Ovary (tissue), 3 donors: ENCODE measurements around the gene ADGRB2.

Experiments
- CTCF ChIP-seq, 3 donors: fragments of 450-650 bp in 2 of 3; fragments of 200-600 bp in 1 of 3; IDR thresholded peaks; one replicate each; pipeline versions ENCODE4 v1.5.1 to v1.8.0; 2016 to 2022; ENCODE audit warnings: antibody characterized with exemption in 3 of 3, mild to moderate bottlenecking in 1 of 3
- EP300 ChIP-seq: sonication (generic); formaldehyde crosslinking; IDR thresholded peaks from one replicate; pipeline ENCODE4 v1.6.1; 2017; ENCODE audit warnings: antibody characterized with exemption
- POLR2A ChIP-seq: fragments of 450-650 bp; IDR thresholded peaks from one replicate; pipeline ENCODE4 v1.6.1; 2017; ENCODE audit warnings: antibody characterized with exemption, mild to moderate bottlenecking, moderate library complexity
- donor health status: DM: no; HTN: no; CAD: no.

DNA sequence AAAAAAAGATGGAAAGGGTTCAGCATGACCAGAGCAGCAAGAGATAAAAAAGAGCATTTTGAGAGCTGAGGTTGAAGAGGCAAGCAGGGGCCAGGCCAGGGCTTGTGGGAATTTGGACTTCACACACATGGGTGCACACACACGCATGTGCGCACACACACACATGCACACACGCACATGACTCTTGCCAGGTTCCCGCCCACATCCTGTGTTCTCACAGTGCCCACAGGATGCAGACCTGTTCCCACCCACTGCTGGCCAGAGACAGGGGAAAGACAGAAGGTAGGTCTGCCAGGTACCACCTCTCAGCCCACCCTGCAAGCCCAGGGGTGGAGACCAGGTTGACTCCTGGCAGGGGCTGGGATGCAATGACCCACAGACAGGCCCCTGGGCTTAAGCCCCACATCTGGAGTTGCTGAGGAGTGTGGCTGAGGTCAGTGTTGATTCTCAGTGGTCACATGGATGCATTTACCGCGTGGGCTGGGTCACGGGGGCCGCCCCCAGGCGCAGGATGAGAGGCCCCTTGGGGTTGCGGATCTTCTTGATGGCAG lies 64.7 kb downstream of the ADGRB2 start:
- TF ChIP-seq POLR2A (no peak), CTCF (IDR thresholded peaks at IDR 0.05) (no peak), EP300 (no peak)
